Small intestine (tissue), 7 donors: ENCODE data around the gene DAB2. TPM values are rescaled to one million over a fixed set of nuclear protein-coding genes. Genes with fewer than 3 reads are reported as not detected.
"Not testable (repeated sequence)": the region's sequence is repeated elsewhere in the genome, so short reads cannot be mapped to it uniquely, and the experiment has no call there.

Experiments
- DNase-seq, 2 donors: peaks; one replicate each; pipeline versions ENCODE4 v3.0.0 to v3.0.0-alpha.2; 2013
- FAIRE-seq: peaks from 2 replicates; lab custom pipeline; 2012; peaks lifted over from hg19 to GRCh38; lab: Jason Lieb, UNC
- H3K27ac ChIP-seq, 3 donors: one replicate each; pipeline ENCODE4 v1.5.1; 2013; ENCODE audit warnings: low read length in 2 of 3, mild to moderate bottlenecking in 2 of 3, control low read depth in 1 of 3, inconsistent platforms in 1 of 3, low read depth in 1 of 3, moderate library complexity in 1 of 3
- H3K27me3 ChIP-seq, 3 donors: one replicate each; pipeline ENCODE4 v1.6.1; 2013; ENCODE audit warnings: low read length in 3 of 3, inconsistent platforms in 1 of 3; ENCODE audit not compliant: control insufficient read depth in 3 of 3, insufficient read depth in 3 of 3
- H3K36me3 ChIP-seq, 3 donors: one replicate each; pipeline ENCODE4 v1.6.1; 2013; ENCODE audit warnings: low read length in 3 of 3, inconsistent platforms in 1 of 3, low read depth in 1 of 3, mild to moderate bottlenecking in 1 of 3, moderate library complexity in 1 of 3; ENCODE audit not compliant: control insufficient read depth in 3 of 3, insufficient read depth in 2 of 3
- H3K4me1 ChIP-seq, 3 donors: one replicate each; pipeline ENCODE4 v1.6.1; 2013; ENCODE audit warnings: low read length in 2 of 3, inconsistent platforms in 1 of 3, low read depth in 1 of 3, mild to moderate bottlenecking in 1 of 3, moderate library complexity in 1 of 3; ENCODE audit not compliant: control insufficient read depth in 3 of 3, insufficient read depth in 2 of 3
- H3K4me3 ChIP-seq, 3 donors: one replicate each; pipeline ENCODE4 v1.5.1; 2013; ENCODE audit warnings: low read length in 3 of 3, control low read depth in 1 of 3, inconsistent platforms in 1 of 3, low read depth in 1 of 3, mild to moderate bottlenecking in 1 of 3, moderate library complexity in 1 of 3
- H3K9me3 ChIP-seq, 2 donors: one replicate each; pipeline ENCODE4 v1.6.1; 2013; ENCODE audit warnings: low read depth in 1 of 2, low read length in 1 of 2; ENCODE audit not compliant: control insufficient read depth in 2 of 2, insufficient read depth in 1 of 2
- WGBS, 3 donors: extraction: QIAGEN DNeasy Blood & Tissue Kit; methylation state at CpG; one replicate each; pipeline ENCODE4 v1.1.7; 2013; 5-methylcytosine and 5-hydroxymethylcytosine counted together
- polyA plus RNA-seq, 4 donors: library from polyadenylated mRNA; stranded (reverse) in 3 of 4; unstranded in 1 of 4; fragments of 200-250 nt in 3 of 4; fragments of 120-200 nt in 1 of 4; gene quantifications; one replicate each; pipeline versions ENCODE4 v1.2.1 to v1.2.3, GENCODE V29; 2013
- donor health status: healthy with polysubstance abuse.
- donor health status: control.
- donor health status: control.
- donor health status: Bipolar disorder and iron deficiency.
- donor health status: healthy.

Gene DAB2
- polyA plus RNA-seq, 4 donors, result 1.1 to 201 (median 9.9) TPM

- H3K4me3 ChIP-seq, H3K27me3 ChIP-seq, H3K27ac ChIP-seq, DNase-seq, H3K4me1 ChIP-seq, H3K36me3 ChIP-seq, FAIRE-seq, H3K9me3 ChIP-seq: not testable (repeated sequence)
- WGBS, 3 donors, result 88 to 94% (median 91%) methylated on average over 3 to 25 of the region's 27 CpGs
These were observed 90.5 kb downstream of the DAB2 start for GRCh38 chr5:39334296-39334695.

- peaks cover 0 to 5% of the 10 kb centered on the region in 2 donors for H3K9me3 ChIP-seq
- no peak overlapping the region for H3K27ac ChIP-seq
- no peaks in the 10 kb centered on the region for H3K27me3 ChIP-seq
- H3K36me3 ChIP-seq, result no peaks in the 10 kb centered on the region
- no peak overlapping the region for H3K4me3 ChIP-seq
- no peaks in the 10 kb centered on the region for H3K4me1 ChIP-seq
- FAIRE-seq (no peak), DNase-seq (no peak)
- 92 to 94% (median 94%) methylated on average over 1 of the region's 1 CpG for WGBS, 3 donors
These were observed 91.7 kb downstream of the DAB2 start for GRCh38 chr5:39333104-39333503.

GRCh38 chr5:39331861-39332381 is 92.9 kb downstream of the DAB2 start:
- FAIRE-seq (no peak), DNase-seq (no peak)
- H3K36me3 ChIP-seq, result no peaks in the 10 kb centered on the region
- no peaks in the 10 kb centered on the region for H3K27me3 ChIP-seq
- no peak overlapping the region for H3K4me3 ChIP-seq
- no peaks in the 10 kb centered on the region for H3K4me1 ChIP-seq
- WGBS, 3 donors, result 80 to 88% (median 83%) methylated on average over 2 of the region's 2 CpGs
- no peak overlapping the region for H3K27ac ChIP-seq
- peaks cover 0 to 5% of the 10 kb centered on the region in 2 donors for H3K9me3 ChIP-seq

- no peak for FAIRE-seq
- Histone ChIP-seq H3K4me1 (no peaks in the 10 kb centered on the region), H3K9me3 (peaks cover 0 to 5% of the 10 kb centered on the region in 2 donors), H3K27ac (no peak overlapping the region), H3K4me3 (no peak overlapping the region), H3K36me3 (no peaks in the 10 kb centered on the region), H3K27me3 (no peaks in the 10 kb centered on the region)
- no peak for DNase-seq
- 69 to 86% (median 76%) methylated on average over 1 of the region's 1 CpG for WGBS, 3 donors
These were observed 96.0 kb downstream of the DAB2 start for GRCh38 chr5:39328731-39329130.

GRCh38 chr5:39323542-39323941 is 101.2 kb downstream of the DAB2 start:
- FAIRE-seq, result no peak
- Histone ChIP-seq H3K4me3 (no peak overlapping the region), H3K27me3 (peaks cover 0 to 3% (median 2%) of the 10 kb centered on the region in 3 donors), H3K4me1 (no peaks in the 10 kb centered on the region), H3K9me3 (peaks cover 0 to 7% of the 10 kb centered on the region in 2 donors), H3K36me3 (peaks cover 0 to 2% (median 0%) of the 10 kb centered on the region in 3 donors), H3K27ac (no peak overlapping the region)
- 60 to 75% (median 62%) methylated on average over 3 of the region's 3 CpGs for WGBS, 3 donors
- no peak for DNase-seq

Other genes starting within 250 kb of the DAB2 start
- gene FYB1, start 205.4 kb downstream of the DAB2 start, polyA plus RNA-seq, result 10 to 100 TPM in 1 of 4 donors, 1 to 10 TPM in 3; 3.5 to 12.4 (median 4.9) TPM
- under 1 TPM in 1 of 4 donors, not detected in 3; 0.06 TPM for gene C9, start 60.5 kb downstream of the DAB2 start, polyA plus RNA-seq